GM13977 (cell line): ENCODE measurements around the gene ATP2B3.

Experiments
- DNase-seq: peaks from one replicate; pipeline ENCODE4 v3.0.0; 2012; ENCODE audit warnings: low spot score
- in situ Hi-C: fragments of 300-500 bp; cut with MboI; formaldehyde crosslinking; loops from one replicate; pipeline ENCODE4 v1.12.0; 2022; ENCODE audit warnings: low sequenced_read_pairs, low pct_unique_long_range_greater_than_20kb, mixed read lengths, inconsistent platforms; ENCODE audit not compliant: unreplicated experiment
- TF ChIP-seq, protein P1 (sequence below): IDR thresholded peaks from 2 replicates; pipeline ENCODE4 v1.5.1; 2012; ENCODE audit warnings: mild to moderate bottlenecking, control low read depth; ENCODE audit not compliant: insufficient read depth; ENCODE audit errors: extremely low read depth, missing control alignments

ATP2B3 gene

GRCh38 chrX:153620576-153620975, 103.1 kb downstream of the ATP2B3 start:
- TF ChIP-seq, protein P1, sequence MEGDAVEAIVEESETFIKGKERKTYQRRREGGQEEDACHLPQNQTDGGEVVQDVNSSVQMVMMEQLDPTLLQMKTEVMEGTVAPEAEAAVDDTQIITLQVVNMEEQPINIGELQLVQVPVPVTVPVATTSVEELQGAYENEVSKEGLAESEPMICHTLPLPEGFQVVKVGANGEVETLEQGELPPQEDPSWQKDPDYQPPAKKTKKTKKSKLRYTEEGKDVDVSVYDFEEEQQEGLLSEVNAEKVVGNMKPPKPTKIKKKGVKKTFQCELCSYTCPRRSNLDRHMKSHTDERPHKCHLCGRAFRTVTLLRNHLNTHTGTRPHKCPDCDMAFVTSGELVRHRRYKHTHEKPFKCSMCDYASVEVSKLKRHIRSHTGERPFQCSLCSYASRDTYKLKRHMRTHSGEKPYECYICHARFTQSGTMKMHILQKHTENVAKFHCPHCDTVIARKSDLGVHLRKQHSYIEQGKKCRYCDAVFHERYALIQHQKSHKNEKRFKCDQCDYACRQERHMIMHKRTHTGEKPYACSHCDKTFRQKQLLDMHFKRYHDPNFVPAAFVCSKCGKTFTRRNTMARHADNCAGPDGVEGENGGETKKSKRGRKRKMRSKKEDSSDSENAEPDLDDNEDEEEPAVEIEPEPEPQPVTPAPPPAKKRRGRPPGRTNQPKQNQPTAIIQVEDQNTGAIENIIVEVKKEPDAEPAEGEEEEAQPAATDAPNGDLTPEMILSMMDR = no peak
- in situ Hi-C loops = no loop called here
- no peak for DNase-seq

DNA sequence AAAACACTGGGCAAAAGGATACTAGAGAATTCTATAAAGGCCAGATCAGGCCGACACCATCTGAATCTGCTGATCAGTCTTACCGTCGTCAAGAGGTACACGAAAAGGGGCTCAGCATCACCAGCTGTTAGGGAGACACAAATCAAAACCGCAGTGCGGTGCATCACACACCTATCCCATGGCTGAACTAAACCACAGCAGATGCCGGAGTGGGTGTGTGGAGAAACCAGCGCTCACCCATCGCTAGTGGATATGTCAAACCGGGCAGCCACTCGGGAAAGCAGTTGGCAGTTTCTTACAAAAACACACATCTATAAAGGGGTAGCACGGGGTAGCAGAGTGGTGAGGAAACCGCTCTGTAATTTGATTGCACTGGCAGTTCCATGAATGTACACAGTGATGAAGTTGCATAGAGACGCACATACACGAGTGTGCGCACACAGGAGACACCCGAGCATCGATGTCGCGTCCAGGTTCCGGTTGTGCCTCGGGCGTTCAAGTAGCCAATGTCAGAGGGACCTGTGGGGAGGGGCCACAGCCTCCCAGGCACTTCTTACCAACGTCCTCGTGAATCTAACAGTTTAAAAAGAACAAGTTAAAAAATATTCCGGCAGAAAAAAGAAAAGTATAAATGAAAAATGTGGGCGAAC, 104.6 kb downstream of the ATP2B3 start:
- in situ Hi-C loops = no loop called here
- TF ChIP-seq, protein P1 = no peak
- no peak for DNase-seq

- DNase-seq = no peak
- in situ Hi-C loops = no loop called here
- TF ChIP-seq, protein P1 = no peak
Observed at GRCh38 chrX:153622661-153623309, 105.3 kb downstream of the ATP2B3 start.

GRCh38 chrX:153623310-153624029, 106.0 kb downstream of the ATP2B3 start:
- TF ChIP-seq, protein P1 = no peak
- DNase-seq = no peak
- in situ Hi-C loops = no loop called here

DNA sequence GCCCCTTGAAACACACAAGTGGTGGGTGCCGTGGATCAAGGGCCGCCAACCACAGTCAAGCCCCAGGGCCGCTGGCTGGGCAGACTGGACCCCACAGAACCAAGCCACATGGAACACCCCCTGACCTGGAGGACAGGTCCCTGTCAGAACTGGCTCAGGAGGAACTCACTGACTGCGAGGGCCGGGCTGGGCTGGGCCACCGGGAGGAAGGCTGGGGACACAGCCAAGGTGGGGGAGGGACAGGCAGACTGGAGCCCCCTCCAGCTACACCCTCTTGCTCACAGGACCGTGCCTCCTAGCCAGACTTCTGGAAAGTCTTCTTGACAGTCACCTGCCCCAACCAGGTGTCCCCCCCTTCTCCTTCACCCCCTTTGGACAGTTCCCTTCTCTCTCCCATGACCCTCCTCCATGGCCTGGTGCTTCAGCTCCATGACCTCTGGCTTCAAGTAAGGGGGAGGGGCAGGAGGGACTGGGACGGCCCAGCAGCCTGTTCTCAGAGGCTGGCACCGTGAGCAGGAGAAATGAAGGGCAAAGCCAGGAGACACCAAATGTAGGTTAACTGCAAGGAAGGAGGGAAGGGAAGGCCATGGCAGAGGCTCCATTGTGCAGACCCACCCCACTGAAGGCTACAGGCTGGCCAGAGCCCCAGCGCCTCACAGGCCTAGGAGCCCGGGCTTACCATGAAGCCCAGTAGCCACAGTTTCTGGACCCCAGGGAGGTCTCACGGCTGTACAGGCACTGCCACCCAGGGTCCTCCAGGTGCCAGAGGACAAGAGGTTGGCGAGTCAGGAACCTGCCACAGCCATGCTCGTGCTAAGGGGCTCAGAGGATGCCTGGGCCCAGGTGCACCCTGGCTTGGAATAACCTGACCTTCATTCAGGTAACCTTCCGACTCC, 107.0 kb downstream of the ATP2B3 start:
- in situ Hi-C loops = no loop called here
- DNase-seq = no peak
- TF ChIP-seq, protein P1 = no peak
